HG03095 (cell line): ENCODE measurements around the gene SHISA8.

ENCODE experiments used
- ATAC-seq: cut with Tn5 transposase; IDR thresholded peaks from one replicate; pipeline ENCODE4 v1.9.1; 2021; ENCODE audit warnings: moderate library complexity; ENCODE audit not compliant: unreplicated experiment

SHISA8 gene

GRCh38 chr22:41915786-41916493, 1.1 kb upstream of the SHISA8 start:
- no peak for ATAC-seq

GRCh38 chr22:41914611-41915034, 251 bp downstream of the SHISA8 start:
- ATAC-seq = no peak

DNA sequence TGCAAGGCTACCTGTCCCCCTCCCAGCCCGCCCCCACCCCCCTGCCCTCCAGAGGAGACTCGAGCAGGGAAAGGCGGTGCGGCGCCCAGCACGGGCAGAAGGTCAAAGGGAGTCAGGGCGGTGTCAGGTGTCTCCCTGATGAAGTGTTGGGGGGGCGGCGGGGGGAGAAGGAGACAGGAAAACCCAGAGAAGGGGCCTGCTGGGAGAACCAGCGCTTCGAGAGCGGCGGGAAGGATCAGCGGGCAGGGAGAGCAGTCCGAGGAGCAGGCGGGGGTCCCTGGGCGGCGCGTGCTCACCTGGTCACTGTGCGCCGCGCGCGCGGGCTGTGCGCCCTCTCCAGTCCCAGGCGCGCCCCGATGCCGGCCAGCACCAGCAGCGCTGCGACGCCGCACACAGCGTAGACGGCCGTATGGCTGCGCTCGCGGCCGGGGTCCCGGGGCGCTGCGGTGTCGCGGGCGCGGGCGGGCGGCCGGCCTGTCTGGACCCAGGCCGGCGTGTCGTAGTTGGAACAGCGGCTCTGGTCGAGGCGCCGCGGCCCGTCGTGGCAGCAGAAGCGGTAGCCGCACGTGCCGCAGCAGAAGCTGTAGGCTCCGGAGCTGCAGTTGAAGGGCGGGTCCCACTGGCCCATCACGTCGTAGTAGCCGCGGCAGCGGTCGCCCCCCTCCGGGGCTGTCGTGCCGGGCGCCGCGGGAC, 886 bp downstream of the SHISA8 start:
- no peak for ATAC-seq

DNA sequence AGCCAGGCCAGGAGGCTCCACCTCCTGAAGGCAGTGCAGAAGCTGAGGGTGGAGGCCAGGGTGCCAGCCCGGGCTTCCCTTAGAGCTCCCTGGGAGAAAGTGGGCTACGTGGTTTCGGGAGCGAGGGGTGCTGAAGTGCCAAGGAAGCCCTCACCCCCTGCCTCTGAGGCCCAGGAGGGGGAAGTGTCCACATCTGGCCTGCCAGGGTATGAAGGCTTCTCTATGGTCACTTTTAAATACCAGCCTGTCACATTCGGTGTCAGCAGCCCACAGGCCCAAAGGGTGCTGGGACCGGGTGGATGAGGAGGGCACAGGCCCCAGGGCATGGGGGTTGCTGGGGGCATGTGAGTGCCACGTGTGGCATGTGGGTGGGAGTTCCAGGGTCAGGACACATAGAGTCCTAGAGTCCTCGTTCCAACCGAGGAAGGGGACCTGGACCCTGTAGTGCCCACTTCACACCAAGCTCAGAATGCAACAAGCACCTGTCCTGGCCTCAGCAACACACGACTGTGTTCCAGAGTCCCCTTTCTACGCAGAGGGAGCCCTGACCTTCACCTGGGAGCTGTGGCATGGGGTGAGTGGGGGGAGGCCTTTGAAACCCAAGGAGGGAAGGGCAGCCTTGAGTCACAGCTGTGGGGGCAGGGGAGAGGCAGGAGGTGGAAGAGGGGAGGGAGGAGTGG, 1.7 kb downstream of the SHISA8 start:
- no peak for ATAC-seq

DNA sequence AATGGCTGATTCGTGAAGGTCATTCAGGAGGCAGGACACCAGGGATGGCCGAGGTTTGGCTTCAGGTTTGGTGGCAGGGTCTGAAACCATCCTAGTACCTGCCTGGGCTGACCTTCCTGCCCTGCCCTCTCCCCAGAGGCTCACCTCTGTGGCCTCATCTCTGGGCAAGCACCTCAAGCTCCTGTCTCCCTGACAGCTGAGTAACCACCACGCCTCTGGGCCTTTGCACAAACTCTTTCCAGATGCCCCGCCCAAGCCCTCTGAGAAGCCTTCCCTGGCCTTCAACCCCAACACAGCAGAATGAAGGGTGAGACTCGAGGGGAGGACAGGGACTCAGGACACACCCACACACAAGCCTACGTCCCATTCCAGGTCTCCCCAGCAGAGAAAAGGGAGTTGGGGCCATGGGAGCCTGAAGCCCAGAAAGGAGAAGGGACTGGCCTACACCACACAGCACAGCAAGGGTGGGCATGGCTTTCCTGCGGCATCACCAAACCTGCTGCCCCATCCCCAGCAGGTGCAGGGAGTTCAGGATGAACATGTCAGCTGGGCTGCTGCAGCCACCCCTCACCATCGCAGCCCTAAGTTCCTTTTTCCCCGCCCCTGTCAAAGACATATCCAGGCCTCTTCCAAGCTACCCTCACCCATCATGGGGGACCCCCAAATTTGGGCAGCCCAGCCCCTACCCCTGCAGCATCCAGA, 2.4 kb downstream of the SHISA8 start:
- no peak for ATAC-seq

- ATAC-seq = no peak
These were observed 3.8 kb downstream of the SHISA8 start for GRCh38 chr22:41911001-41911611.

DNA sequence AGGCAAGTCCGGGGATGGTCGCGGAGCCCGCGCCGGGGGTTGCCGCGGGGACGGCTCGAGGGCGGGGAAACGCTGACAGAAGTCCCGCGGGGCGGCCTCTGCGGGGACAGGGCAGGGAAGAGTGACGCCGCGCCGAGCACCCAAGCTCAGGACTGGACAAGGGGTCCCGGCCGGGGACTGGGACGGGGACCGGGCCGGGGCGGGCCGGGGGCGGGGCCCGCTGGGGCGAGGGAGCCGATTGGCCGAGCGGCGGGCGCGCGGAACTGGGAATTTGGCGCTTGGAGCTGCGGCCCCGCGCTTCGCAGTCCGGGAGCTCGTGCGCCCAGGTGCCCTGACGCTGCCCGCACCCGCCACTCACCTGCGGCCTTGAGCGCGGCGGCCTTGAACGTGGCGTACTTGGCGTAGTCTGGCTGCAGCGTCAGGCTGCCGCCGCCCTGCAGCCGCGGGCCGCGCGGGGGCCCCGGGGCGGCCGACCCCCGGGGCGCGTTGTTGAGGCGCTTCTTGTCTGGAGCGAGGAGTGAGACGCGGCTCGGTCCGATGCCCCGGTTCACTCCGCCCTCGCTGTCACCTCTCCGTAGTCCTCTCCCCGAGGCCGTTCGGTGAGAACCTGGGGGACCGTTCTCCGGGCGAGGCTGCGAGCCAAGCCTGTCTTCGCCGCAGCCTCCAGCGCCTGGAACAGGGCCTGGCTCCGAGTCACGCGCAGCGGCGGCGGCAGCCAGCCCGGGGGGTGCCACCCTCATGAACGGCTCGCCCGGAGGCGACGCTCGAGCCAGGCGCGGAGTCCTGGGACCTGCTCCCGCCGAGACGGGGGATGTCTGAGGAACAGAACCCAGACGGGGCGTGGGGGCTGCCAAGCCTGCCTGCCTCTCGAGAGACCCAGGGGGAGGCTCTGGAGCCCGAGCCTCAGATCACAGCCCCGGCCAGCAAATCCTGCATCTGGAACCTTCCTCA, 4.5 kb downstream of the SHISA8 start:
- ATAC-seq = no peak

DNA sequence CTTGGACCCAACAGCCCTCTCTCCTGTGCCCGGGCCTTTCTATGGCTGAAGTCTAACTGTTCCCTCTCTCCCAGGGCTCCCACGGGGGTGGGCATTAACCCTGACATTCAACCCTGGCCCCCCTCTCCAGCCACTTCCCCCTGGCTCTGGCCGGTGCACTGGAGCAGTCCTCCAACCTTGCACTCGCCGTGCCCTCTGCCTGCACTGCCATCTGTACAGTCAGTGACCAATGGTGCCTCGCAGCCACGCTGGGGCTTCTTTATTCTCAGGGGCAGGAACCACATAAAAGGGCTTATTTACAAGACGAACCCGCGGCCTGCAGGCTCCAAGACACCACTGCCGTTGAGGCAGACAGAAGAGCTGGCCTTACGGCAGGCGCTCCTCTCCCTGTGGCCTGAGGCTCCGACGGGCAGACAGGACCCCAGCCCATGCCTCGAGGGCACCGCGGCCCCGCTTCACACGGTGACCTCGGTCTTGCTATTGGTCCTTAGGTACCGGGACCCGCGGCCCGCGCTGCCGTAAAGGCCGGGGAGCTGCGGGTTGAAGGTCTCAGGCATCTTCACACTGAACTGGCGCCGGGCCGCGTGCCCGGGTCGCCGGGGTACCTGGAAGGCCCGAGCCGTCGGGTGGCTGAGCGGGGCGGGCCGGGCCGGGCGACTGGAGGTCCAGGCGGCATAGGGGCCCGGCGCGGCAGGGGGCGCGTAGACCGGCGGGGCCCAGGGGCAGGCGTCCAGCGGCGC, 5.4 kb downstream of the SHISA8 start:
- ATAC-seq = no peak

GRCh38 chr22:41908411-41909309, 6.2 kb downstream of the SHISA8 start:
- ATAC-seq = no peak

DNA sequence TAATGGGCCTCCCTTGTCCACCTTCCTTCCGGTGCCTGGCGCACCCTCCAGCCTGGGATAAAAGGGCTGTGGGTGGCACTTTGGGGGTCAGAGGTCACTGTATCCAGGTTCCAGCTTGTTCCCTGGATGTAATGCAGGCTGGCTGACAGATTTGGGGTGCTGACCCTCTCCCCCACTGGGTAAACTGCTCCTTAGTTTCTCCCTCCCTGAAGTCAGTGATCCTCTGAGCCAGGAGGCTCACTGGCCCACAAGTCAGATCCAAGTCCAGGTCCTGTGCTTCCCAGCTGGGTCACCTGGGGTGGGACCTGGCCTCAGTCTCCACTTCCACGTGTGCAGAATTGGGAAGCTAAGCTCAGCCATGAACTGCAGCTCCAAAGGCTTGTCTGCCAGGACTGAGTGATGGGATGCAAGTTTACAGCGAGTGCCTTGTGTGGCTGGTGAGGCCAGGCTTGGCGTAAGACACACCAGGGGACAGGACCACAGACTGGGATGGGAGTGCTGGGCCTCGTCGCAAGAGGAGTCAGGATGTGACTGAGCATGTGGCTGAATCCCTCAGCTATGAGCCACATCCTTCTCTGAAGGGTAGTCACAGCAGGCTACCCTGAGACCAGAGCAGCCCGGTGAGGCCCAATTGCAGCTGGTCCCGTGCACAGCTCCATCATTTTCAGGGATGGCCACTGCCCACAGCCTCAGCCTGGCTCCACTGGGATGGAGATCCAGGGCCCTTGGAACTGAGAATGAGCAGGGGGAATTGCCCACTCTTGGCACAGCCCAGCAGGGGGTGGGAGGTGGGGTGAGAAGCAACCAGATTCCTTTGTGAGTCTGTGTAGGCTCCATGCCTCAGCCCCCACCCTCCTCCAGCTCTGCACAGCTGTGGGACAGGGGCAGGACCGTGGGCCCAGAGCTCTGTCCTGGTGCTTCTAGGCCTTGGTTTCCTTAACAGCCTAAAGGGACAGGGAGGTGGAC, 7.2 kb downstream of the SHISA8 start:
- no peak for ATAC-seq

DNA sequence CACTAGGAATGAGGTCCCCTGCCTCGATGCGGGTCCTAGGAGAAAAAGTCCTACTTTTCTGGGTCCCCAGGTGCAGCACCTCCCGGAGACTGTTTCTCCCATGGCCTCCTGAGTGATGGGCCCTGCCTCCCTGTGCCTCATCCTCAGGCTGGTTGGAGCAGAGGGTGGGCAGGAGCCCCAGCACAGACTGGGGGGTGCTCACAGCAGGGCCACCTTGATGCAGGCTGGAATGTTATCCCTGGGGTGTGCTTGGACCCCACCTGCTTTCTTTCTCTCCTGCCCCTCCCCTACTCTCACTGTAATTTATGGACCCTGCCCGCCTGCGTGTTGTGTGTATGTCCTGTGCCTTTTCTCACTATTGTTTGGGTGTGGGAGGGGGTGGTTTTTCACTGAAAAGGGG, 8.1 kb downstream of the SHISA8 start:
- no peak for ATAC-seq

DNA sequence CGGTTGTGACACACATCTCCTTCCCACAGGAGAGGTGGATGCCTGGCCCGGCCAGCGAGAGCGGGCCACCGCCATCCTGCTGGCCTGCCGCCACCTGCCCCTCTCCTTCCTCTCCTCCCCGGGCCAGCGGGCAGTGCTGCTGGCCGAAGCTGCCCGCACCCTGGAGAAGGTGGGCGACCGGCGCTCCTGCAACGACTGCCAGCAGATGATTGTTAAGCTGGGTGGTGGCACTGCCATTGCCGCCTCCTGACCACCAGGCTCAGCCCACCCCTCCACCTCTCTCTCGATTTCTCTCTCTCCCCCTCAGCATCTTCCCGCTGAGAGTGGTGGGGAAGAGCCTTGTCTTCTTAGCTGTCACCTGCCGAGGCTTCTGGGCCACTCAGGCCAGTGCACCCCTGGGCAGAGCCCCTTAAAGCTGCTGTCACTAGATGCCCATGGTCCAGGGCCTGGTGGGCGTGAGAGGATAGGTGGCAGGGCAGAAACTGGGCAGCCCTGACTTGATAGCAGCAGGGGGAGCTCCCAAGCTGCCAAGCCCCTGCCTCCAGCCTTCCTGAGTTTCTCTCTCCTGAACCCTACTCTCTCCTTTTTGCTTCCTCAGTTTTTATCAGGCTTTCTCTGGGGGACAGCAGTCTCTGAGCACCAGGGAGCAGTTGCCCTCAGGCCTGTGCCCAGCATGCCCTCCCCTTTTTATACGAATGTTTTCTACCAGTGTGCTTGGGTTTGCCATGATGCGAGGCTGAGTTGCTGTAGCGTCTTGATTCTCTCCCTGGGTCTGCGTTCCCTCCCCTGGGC, 9.3 kb downstream of the SHISA8 start:
- no peak for ATAC-seq

DNA sequence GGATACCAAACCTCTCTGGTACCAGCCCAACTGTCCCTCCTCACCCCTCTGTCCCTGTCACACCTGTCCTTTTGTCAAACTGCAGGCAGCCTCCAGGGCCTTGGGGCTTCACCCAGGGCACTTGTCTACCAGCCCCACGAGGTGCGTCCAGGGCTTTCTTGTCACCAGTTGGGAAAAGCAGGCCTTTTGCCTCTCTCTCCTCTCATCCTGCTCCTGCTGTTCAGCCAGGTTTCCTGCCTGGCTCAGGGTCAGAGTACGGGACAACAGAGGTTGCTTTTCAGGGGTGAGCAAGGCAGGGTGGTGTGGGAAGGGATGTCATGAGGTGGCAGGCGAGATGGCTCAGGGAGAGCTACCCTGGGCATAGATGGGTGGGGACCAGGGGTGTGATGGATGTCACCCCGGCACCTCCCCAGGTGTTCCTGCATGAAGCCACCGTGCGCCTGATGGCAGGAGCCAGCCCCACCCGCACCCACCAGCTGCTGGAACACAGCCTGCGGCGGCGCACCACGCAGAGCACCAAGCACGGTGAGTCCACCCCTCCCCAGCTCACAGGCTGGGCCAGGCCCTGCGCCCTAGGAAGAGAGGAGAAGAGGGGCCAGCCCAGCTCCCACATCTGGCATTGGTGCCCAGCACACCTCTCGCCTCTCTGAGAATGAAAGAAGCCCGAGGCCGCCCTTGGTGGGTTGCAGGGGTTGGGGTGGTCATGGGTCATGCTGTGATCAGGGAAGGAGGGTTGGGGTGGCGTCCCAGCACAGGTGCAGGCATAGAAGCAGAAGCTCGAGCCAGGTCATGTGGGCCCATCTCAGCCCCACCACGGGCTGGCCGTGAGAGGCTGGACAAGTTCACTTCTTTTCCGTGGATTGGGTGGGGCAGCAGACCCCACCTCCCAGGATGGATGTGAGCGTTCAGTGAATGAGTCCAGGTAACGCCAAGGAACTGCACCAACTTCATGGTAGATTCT, 10.1 kb downstream of the SHISA8 start:
- ATAC-seq = no peak

DNA sequence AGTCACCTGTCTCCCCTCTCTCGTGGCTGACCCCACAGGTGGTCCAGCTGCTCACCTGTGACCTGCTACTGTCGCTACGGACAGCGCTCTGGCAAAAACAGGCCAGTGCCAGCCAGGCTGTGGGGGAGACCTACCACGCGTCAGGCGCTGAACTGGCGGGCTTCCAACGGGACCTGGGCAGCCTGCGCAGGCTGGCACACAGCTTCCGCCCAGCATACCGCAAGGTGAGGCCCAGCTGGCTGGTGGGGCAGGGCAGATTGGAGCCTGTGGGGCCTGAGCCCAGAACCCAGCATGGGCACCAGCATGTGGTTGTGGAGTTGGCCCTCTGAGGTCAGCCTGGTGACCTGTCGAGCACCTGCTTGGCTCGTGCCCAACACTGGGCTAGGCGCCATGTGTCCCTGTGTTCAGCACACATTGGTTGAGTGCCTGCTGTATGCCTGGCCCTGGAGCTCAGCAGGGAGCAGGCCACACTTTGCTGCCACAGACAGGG, 11.9 kb downstream of the SHISA8 start:
- no peak for ATAC-seq

DNA sequence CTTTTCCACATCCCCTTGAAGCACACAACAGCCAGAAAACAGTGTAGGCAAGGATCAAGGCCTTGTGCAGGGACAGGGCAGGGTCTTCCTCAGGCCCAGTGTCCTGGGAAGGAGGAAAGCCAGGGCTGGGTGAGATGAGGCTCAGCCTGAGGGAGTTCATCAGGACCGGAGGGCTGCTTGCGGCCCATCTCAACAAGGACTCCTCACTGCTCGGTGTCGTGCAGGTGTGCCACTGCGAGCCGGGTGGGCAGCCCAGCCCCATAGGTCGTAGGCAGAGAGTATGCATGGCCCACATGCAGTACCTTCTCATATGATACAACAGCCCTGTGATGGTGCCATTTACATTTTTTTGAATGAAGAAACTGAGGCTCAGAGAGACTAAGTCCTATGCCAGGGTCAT, 12.9 kb downstream of the SHISA8 start:
- no peak for ATAC-seq
